Tibial nerve (tissue), 4 donors: Measurements from ENCODE around the gene C14orf93.

Experiments
- EP300 ChIP-seq, 2 donors: sonication (generic); formaldehyde crosslinking; IDR thresholded peaks; one replicate each; pipeline ENCODE4 v1.6.1; 2017; ENCODE audit warnings: antibody characterized with exemption in 2 of 2, mild to moderate bottlenecking in 1 of 2
- POLR2A ChIP-seq, 2 donors: fragments of 450-650 bp; IDR thresholded peaks; one replicate each; pipeline ENCODE4 v1.6.1; 2017; ENCODE audit warnings: antibody characterized with exemption in 2 of 2, mild to moderate bottlenecking in 2 of 2, moderate library complexity in 2 of 2
- TF ChIP-seq, protein P1 (sequence below), 5 experiments: fragments of 200-600 bp in 3 of 5; fragments of 450-650 bp in 2 of 5; sonication (generic) in 3 of 5; IDR thresholded peaks; one replicate each; pipeline ENCODE4 v1.5.1; 2016 to 2019; ENCODE audit warnings: antibody characterized with exemption in 5 of 5, mild to moderate bottlenecking in 3 of 5, moderate library complexity in 2 of 5

DNA sequence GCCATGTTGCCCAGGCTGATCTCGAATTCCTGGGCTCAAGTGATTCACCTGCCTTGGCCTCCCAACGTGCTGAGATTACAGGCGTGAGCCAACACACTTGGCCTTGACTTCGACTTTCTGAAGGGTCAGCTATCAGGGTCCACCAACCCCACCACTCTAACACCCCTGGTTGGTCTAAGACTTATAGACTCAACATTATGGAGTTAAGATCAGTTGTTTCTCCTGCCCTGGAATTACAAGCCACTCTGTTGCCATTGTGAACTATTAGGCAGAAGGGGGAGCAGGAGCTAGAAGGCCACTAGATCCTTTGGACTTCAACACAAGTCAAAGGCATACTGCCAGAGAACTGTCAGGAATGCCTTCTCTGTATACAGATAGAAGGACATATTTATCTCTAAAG, 30.2 kb upstream of the C14orf93 start:
- TF ChIP-seq, protein P1, sequence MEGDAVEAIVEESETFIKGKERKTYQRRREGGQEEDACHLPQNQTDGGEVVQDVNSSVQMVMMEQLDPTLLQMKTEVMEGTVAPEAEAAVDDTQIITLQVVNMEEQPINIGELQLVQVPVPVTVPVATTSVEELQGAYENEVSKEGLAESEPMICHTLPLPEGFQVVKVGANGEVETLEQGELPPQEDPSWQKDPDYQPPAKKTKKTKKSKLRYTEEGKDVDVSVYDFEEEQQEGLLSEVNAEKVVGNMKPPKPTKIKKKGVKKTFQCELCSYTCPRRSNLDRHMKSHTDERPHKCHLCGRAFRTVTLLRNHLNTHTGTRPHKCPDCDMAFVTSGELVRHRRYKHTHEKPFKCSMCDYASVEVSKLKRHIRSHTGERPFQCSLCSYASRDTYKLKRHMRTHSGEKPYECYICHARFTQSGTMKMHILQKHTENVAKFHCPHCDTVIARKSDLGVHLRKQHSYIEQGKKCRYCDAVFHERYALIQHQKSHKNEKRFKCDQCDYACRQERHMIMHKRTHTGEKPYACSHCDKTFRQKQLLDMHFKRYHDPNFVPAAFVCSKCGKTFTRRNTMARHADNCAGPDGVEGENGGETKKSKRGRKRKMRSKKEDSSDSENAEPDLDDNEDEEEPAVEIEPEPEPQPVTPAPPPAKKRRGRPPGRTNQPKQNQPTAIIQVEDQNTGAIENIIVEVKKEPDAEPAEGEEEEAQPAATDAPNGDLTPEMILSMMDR (IDR thresholded peaks at IDR 0.05): no peak
- TF ChIP-seq POLR2A (IDR thresholded peaks at IDR 0.05) (no peak), EP300 (IDR thresholded peaks at IDR 0.05) (no peak)
